Osteoblast (primary cell): ENCODE data around the gene PLA2G5. TPM values are rescaled to one million over a fixed set of nuclear protein-coding genes. Genes with fewer than 3 reads are reported as not detected.

Experiments
- DNase-seq: peaks from one replicate; pipeline ENCODE4 v3.0.0; 2011; ENCODE audit warnings: low spot score, mixed read lengths; ENCODE audit not compliant: insufficient read length; ENCODE audit errors: missing footprints
- H2AFZ ChIP-seq: 2 replicates; pipeline ENCODE4 v1.6.0; 2011; ENCODE audit warnings: mild to moderate bottlenecking, low read length
- H3K27ac ChIP-seq: 2 replicates; pipeline ENCODE4 v1.5.1; 2011; ENCODE audit warnings: mild to moderate bottlenecking, low read depth, low read length, moderate library complexity
- H3K27me3 ChIP-seq: 2 replicates; pipeline ENCODE4 v1.6.0; 2012; ENCODE audit warnings: mild to moderate bottlenecking, control low read depth, inconsistent platforms, low read length, moderate library complexity; ENCODE audit not compliant: insufficient read depth
- H3K36me3 ChIP-seq: 2 replicates; pipeline ENCODE4 v1.5.1; 2011; ENCODE audit warnings: mild to moderate bottlenecking, low read length, control low read depth, moderate library complexity; ENCODE audit not compliant: insufficient read depth
- H3K4me1 ChIP-seq: 2 replicates; pipeline ENCODE4 v1.5.1; 2011; ENCODE audit warnings: mild to moderate bottlenecking, low read length, control low read depth, moderate library complexity; ENCODE audit not compliant: insufficient read depth
- H3K4me2 ChIP-seq: 2 replicates; pipeline ENCODE4 v1.6.0; 2011; ENCODE audit warnings: mild to moderate bottlenecking, low read length; ENCODE audit not compliant: insufficient read depth
- H3K4me3 ChIP-seq: fragments of 200-600 bp; sonication (generic); 3 replicates; pipeline ENCODE4 v1.5.1; 2012; ENCODE audit warnings: mild to moderate bottlenecking, low read length, inconsistent platforms; ENCODE audit not compliant: insufficient read depth
- H3K79me2 ChIP-seq: 2 replicates; pipeline ENCODE4 v1.6.0; 2012; ENCODE audit warnings: mild to moderate bottlenecking, low read length, control low read depth, inconsistent platforms; ENCODE audit not compliant: insufficient read depth
- H3K9me3 ChIP-seq: 2 replicates; pipeline ENCODE4 v1.5.1; 2011; ENCODE audit warnings: low read depth, low read length, control low read depth
- H4K20me1 ChIP-seq: 2 replicates; pipeline ENCODE4 v1.6.0; 2012; ENCODE audit warnings: mild to moderate bottlenecking, low read length, control low read depth; ENCODE audit not compliant: insufficient read depth
- total RNA-seq: library from RNA; depleted of rRNA; stranded (reverse); fragments of >200 nt; gene quantifications from 2 replicates; pipeline ENCODE4 v1.2.3, GENCODE V29; 2012
- TF ChIP-seq, protein P1 (sequence below): IDR thresholded peaks from 2 replicates; pipeline ENCODE4 v1.5.1; 2011; ENCODE audit warnings: mild to moderate bottlenecking, low read depth, low read length, moderate library complexity; ENCODE audit errors: extremely low read depth

The PLA2G5 gene
- total RNA-seq, 1 donor = 2.9 TPM

DNA sequence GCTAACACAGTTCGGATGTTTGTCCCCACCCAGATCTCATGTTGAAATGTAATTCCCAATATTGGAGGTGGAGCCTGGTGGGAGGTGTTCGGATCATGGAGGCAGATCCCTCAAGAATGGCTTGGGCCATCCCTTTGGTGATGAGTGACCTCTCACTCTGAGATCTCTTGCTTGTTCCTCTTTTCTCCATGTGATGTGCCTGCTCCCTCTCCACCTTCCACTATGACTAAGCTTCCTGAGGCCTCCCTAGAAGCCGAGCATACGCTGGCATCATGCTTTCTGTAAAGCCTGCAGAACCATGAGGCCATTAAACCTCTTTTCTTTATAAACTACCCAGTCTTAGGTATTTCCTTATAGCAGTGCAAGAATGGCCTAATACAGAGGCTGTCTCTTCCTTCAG lies 8.1 kb upstream of the PLA2G5 start:
- no peak overlapping the region for H3K4me3 ChIP-seq
- H3K9me3 ChIP-seq = no peaks in the 10 kb centered on the region
- H3K27ac ChIP-seq = no peak overlapping the region
- no peaks in the 10 kb centered on the region for H3K79me2 ChIP-seq
- H4K20me1 ChIP-seq = no peaks in the 10 kb centered on the region
- H2AFZ ChIP-seq = no peak overlapping the region
- no peak for DNase-seq
- H3K27me3 ChIP-seq = no peaks in the 10 kb centered on the region
- no peaks in the 10 kb centered on the region for H3K36me3 ChIP-seq
- H3K4me2 ChIP-seq = no peak overlapping the region
- H3K4me1 ChIP-seq = peaks cover 29% of the 10 kb centered on the region
- TF ChIP-seq, protein P1, sequence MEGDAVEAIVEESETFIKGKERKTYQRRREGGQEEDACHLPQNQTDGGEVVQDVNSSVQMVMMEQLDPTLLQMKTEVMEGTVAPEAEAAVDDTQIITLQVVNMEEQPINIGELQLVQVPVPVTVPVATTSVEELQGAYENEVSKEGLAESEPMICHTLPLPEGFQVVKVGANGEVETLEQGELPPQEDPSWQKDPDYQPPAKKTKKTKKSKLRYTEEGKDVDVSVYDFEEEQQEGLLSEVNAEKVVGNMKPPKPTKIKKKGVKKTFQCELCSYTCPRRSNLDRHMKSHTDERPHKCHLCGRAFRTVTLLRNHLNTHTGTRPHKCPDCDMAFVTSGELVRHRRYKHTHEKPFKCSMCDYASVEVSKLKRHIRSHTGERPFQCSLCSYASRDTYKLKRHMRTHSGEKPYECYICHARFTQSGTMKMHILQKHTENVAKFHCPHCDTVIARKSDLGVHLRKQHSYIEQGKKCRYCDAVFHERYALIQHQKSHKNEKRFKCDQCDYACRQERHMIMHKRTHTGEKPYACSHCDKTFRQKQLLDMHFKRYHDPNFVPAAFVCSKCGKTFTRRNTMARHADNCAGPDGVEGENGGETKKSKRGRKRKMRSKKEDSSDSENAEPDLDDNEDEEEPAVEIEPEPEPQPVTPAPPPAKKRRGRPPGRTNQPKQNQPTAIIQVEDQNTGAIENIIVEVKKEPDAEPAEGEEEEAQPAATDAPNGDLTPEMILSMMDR = no peak

DNA sequence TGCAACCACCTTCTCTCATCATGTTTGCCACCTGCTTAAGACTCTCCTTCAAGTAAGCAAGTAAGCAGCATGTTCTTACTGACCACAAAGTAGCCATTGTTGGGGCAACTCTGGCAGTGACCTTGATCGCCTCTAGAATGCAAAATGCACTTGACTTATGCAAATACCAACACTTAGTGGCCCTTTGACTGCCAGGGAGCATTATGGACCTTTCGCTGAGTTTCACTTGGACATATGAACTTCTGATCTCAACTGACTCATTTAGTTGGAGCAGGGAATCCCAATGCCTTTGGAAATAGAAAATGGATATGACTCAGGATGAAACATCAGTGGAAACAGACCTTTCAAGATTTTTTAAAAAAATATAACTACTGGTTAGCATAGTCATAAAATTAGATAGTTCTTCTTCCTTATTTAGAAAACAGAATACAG lies 6.1 kb upstream of the PLA2G5 start:
- H3K36me3 ChIP-seq = no peaks in the 10 kb centered on the region
- H3K27me3 ChIP-seq = no peaks in the 10 kb centered on the region
- DNase-seq = peak; percentile 68
- H4K20me1 ChIP-seq = no peaks in the 10 kb centered on the region
- H3K9me3 ChIP-seq = no peaks in the 10 kb centered on the region
- TF ChIP-seq, protein P1 = no peak
- no peaks in the 10 kb centered on the region for H3K79me2 ChIP-seq
- H3K4me3 ChIP-seq = no peak overlapping the region
- H2AFZ ChIP-seq = no peak overlapping the region
- peaks cover 20% of the 10 kb centered on the region for H3K4me1 ChIP-seq
- no peak overlapping the region for H3K27ac ChIP-seq
- peak overlapping the region; percentile 41 for H3K4me2 ChIP-seq

DNA sequence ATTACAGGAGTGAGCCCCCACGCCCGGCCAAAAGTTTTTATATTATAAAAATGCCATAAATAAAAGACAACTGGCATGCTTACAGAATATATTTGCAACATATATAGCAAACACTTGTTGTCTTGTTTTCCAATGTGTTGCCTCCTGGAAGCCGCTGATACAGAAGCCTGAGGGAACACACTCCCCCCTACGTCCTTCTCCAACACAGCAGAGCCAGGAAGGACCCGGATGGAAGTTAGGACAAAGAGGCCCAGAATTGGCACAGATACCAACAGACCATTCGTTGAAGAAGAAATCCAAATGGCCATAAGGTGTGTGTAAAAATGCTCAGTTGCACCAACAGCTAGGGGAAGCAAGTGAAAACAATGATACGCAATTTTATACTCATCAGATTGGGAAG lies 1.3 kb upstream of the PLA2G5 start:
- no peaks in the 10 kb centered on the region for H3K79me2 ChIP-seq
- no peaks in the 10 kb centered on the region for H3K27me3 ChIP-seq
- no peak overlapping the region for H3K27ac ChIP-seq
- no peaks in the 10 kb centered on the region for H4K20me1 ChIP-seq
- TF ChIP-seq, protein P1 = no peak
- no peak for DNase-seq
- H3K4me1 ChIP-seq = peaks cover 29% of the 10 kb centered on the region
- H3K4me2 ChIP-seq = no peak overlapping the region
- no peak overlapping the region for H3K4me3 ChIP-seq
- no peaks in the 10 kb centered on the region for H3K36me3 ChIP-seq
- H2AFZ ChIP-seq = no peak overlapping the region
- H3K9me3 ChIP-seq = no peaks in the 10 kb centered on the region

DNA sequence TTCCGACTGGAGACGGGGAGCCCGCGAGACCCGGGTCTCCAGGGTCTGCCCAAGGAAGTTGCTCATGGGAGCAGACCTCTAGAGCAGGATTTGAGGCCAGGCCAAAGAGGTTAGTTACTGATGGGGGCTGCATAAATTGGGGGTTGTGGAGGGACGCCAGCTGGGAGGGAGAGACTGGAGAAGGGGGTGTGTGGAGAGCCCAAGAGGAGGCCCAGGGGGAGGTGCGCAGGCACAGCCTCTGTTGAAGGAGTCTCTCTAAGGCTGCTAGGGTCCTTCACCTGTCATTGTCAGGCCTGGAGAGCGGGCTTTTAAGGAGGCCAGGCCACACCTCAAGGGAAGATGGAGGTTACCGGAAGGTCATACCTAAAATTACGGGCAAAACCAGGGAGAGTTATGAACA lies 363 bp downstream of the PLA2G5 start:
- H2AFZ ChIP-seq = peak overlapping the region; percentile 73
- no peak for DNase-seq
- H3K79me2 ChIP-seq = no peaks in the 10 kb centered on the region
- no peak overlapping the region for H3K27ac ChIP-seq
- peak overlapping the region; percentile 65 for H3K4me3 ChIP-seq
- TF ChIP-seq, protein P1 = no peak
- H3K4me1 ChIP-seq = peaks cover 44% of the 10 kb centered on the region
- H3K9me3 ChIP-seq = no peaks in the 10 kb centered on the region
- H3K4me2 ChIP-seq = peak overlapping the region; percentile 54
- H3K36me3 ChIP-seq = no peaks in the 10 kb centered on the region
- no peaks in the 10 kb centered on the region for H3K27me3 ChIP-seq
- no peaks in the 10 kb centered on the region for H4K20me1 ChIP-seq
